DMS 273 treated with DMSO at 0.1 percent for 48 hours (cell line): ENCODE data around the gene HYCC1.
"Not testable (repeated sequence)": the region's sequence is repeated elsewhere in the genome, so short reads cannot be mapped to it uniquely, and the experiment has no call there.

Experiments
- DNase-seq: peaks from one replicate; lab custom pipeline; 2025; lab: John Stamatoyannopoulos, UW

Gene HYCC1

DNA sequence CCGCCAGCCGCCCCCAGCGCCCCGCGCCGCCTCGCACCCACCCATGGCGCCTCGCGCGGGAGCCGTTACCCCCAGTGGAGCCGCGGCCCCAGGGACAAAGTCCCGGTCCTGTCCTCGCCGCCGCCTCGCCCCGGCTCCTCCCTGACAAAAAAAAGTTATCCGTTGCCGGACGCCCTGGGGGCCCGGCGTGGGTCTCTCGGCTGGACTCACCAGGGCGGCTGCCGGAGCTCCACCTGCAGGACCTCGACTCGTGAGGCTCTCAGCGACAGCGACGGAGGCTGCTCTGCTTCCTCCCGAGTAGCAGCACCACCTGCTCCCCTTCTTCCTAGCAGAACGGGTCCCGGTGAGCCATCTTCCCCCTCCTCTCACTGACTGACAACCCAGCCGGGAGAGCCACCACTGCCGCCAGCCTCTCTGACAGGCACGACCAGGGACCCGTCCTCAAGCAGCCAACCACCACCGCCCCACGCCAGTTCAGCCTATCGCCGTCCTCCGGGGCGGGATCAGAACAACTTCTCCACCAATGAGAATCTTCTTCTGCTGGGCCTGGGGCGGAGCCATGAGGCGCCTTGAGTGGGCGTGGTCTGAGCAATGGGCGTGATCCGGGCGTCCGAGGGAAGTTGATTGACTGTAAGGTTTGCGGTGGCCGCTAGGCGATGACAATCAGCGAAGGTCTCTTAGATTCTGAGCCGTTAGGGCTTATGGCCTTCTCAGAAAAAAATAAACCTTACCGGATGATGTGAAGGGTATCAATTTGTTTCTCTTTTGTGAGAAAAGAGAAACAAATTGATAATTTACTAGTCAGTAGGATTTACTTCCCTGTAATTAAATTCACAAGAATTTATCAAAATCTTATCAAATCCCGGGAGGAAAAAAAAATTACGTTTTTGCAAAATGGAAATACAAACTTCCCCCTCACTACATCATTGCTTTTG lies at the start of gene HYCC1:
TSS of gene HYCC1 (minus strand) at position 416 of the 935 bp plus-strand sequence. CDS start 23,019 bp downstream, outside the sequence.
- peak; percentile 99 for DNase-seq

DNA sequence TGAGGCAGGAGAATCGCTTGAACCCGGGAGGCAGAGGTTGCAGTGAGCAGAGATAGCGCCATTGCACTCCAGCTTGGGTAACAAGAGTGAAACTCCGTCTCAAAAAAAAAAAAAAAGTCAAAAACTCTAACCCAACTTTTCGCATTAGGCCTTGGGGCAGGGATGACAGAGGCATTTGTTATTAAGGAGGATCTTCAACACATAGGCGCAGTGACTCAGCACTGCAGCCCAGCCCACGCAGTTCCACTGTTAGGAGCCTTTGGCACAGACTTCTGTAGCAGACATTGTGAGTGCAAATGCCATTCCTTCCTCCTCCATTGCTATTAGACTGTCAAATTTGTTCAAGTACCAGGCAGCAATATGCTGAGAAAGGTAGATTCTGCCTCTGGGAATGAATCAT lies 48.5 kb upstream of the HYCC1 start:
- no peak for DNase-seq

DNA sequence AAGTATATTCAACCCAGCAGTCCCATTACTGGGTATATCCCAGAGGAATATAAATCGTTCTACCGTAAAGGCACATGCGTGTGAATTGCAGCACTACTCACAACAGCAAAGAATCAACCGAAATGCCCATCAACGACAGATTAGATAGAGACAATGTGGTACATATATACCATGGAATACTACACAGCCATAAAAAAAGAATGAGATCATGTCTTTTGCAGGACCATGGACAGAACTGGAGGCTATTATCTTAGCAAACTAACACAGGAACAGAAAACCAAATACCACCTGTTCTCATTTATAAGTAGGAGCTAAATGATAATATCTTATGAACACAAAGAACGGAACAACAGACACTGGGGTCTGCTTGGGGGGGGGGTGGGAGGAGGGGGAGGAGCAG lies 47.4 kb upstream of the HYCC1 start:
- DNase-seq: no peak

DNA sequence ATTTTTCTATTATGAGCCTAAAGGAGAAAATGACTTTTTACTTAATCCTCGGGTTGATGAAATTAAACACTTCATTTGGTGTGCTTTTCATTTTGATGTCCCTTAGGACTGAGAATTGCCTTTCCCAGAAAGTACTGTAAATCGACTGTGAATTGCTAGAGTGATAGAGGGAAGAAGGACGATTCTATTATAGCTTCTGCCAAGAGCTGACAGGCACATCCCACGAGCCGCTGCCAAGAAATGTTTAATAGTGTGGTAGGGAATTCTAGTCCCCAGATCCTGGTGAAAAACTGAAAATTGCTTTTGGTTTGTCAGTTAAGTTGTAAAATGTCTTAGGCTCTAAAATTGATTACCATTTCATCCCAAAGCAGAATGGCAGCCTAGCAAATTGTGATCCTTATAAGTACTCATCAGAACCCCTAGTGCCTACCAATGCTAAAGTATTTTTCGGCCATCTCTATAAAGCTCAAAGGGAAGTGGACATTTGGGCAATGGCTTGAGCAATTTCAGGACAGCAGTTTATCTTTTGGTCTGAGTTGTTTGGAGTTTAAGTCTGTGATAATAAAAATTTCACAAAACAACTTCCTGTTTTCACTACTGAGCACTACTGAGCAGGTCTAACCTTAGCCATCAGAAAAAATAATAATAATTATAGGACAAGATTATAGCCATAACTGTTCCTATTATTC lies 44.6 kb upstream of the HYCC1 start:
- no peak for DNase-seq

DNA sequence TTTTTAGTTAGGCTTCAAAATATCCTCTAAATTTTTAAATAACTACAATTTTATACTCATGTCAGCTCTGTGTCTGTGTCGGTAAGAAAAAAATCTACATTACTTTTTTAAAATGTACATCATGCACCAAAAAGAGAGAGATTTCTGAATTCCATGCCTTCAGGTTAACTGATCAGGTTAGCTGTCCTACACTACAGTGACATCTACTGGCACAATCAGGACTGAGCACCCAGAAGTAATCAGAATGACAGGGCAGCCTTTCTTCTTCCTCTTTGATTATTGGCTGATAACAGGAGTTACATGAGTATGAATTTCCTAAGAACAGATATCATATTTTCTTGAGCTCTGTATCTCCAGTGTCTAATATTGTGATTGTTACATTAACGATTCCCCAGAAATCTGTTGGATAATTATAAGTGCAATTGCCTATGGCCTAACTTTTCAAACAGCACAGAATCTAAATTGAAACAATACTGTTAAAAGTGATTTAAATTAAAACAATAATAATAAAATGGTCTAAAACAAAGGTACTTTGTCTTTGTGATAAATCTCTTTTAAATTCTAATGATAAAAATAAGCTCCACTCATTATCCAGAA lies 41.8 kb upstream of the HYCC1 start:
- DNase-seq: no peak

DNA sequence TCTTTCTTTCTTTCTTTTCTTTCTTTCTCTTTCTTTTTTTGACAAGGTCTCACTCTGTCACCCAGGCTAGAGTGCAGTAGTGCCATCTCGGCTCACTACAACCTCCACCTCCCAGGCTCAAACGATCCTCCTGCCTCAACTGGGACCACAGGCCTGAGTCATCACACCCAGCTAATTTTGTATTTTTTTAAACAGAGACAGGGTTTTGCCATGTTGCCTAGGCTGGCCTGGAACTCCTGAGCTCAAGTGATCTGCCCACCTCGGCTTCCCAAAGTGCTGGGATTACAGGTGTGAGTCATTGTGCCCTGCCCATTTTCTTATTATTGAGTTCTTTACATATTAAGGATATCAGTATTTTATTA lies 37.2 kb upstream of the HYCC1 start:
- DNase-seq: not testable (repeated sequence)

DNA sequence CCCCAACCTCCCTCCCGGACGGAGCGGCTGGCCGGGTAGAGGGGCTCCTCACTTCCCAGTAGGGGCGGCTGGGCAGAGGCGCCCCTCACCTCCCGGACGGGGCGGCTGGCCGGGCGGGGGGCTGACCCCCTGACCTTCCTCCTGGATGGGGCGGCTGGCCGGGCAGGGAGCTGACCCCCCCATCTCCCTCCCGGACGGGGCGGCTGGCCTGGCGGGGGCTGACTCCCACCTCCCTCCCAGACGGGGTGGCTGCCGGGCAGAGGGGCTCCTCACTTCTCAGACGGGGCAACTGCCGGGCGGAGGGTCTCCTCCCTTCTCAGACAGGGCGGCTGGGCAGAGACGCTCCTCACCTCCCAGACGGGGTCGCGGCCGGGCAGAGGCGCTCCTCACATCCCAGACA lies 32.4 kb upstream of the HYCC1 start:
- DNase-seq: not testable (repeated sequence)

DNA sequence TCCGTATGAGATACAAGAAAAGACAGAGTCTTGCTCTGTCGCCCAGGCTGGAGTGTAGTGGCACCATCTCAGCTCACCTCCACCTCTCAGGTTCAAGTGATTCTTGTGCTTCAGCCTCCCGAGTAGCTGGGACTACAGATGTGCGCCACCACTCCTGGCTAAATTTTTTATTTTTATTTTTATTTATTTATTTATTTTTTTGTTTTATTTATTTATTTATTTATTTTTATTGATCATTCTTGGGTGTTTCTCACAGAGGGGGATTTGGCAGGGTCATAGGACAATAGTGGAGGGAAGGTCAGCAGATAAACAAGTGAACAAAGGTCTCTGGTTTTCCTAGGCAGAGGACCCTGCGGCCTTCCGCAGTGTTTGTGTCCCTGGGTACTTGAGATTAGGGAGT lies 31.2 kb upstream of the HYCC1 start:
- not testable (repeated sequence) for DNase-seq

DNA sequence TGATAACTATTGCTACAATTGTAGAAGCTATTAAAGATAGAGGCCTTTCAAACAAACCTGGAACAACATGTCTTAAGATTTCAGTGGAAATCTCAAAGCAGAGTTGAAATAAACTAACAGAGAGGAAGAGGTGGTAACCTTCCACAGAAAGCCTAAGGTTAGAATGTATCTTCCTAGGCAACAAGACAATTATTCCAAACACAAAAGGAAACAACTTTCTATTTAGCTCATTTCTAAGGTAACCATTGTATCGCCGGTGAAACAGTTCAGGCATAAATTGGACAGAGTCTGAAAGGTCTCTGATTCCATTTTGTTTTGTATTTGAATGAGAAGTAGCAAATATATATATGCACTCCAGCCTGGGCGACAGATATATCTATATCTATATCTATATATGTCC lies 30.7 kb upstream of the HYCC1 start:
- DNase-seq: no peak

DNA sequence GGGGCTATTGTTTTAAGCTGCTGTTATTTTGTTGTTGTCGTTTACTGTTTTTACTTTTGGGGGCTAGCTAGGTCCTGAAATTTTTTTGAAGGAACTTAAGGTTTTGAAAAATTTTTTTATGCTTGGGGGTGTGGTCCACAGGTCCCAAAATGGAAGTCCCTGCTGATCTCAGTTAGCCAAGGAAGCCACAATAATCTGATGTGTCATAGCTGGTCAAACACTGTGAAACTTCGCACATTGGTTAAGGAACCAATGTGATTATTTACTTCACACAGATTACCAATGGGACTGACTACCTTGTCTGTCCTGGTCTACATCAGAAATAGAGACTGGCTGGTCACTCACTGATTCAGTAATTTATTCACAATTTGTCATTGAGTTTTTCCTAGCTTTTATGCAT lies 29.5 kb upstream of the HYCC1 start:
- DNase-seq: no peak

DNA sequence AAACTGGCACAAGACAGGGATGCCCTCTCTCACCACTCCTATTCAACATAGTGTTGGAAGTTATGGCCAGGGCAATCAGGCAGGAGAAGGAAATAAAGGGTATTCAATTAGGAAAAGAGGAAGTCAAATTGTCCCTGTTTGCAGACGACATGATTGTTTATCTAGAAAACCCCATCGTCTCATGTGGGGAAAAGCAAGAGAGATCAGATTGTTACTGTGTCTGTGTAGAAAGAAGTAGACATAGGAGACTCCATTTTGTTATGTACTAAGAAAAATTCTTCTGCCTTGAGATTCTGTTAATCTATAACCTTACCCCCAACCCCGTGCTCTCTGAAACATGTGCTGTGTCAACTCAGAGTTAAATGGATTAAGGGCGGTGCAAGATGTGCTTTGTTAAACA lies 25.7 kb upstream of the HYCC1 start:
- DNase-seq: not testable (repeated sequence)

DNA sequence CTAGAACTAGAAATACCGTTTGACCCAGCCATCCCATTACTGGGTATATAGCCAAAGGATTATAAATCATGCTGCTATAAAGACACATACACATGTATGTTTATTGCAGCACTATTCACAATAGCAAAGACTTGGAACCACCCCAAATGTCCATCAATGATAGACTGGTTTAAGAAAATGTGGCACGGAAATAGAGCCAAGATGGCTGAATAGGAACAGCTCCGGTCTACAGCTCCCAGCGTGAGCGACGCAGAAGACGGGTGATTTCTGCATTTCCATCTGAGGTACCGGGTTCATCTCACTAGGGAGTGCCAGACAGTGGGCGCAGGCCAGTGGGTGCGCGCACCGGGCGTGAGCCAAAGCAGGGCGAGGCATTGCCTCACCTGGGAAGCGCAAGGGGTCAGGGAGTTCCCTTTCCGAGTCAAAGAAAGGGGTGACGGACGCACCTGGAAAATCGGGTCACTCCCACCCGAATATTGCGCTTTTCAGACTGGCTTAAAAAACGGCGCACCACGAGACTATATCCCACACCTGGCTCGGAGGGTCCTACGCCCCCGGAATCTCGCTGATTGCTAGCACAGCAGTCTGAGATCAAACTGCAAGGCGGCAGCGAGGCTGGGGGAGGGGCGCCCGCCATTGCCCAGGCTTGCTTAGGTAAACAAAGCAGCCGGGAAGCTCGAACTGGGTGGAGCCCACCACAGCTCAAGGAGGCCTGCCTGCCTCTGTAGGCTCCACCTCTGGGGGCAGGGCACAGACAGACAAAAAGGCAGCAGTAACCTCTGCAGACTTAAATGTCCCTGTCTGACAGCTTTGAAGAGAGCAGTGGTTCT lies 21.8 kb upstream of the HYCC1 start:
- DNase-seq: not testable (repeated sequence)

DNA sequence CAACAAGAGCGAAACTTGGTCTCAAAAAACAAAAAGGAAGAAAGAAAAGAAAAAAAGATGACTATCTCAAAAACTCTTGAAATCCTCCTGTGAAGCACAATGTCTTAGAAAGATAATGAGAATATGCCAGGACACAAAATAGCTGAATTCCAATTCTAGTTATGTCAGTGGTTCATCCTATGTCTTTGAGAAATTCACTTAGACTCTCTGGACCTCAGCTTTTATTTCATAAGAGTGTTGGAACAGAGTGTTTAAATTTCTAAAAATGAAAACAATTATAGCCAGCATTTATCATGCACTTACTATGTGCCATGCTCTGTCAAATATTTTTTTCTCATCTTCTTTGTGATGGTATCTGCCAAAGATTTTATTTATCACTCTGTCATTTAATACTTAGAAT lies 13.3 kb upstream of the HYCC1 start:
- DNase-seq: no peak

DNA sequence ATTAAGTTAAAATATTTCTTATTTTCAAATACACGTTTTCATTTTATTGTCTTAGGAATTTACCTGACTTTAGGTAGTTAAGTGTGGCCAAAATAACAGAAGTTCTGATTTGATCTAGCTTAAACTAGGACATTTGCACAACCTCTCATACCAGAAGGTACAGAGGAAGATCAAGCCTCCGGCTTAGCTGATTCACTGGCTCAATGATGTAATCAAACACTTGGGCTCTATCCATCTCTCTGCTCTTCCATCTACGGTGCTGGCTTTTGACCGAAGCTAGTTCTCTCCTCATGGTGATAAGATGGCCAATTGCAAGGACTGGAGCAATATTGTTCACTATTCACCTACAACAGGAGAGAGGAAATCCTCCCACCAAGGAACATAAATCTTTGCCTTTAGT lies 12.2 kb upstream of the HYCC1 start:
- no peak for DNase-seq

DNA sequence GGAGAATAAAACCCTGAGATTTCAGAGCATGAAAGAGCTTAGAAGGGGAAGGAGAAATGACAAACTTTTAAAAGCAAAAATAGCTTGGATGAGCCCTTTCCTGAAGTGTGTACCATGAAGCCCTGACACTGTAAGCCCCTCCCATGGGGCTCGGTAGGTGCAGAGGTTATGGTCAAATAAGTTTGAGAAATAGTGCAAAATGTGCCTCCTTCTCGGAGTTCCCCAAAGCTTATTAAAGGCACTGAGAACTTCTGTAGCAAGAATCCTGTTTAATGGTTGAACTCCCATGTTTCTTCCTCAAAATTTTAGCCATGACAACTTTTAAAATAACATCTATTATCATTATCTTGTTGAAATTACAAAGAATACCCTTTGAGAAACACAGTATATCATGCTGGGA lies 10.5 kb upstream of the HYCC1 start:
- DNase-seq: no peak

DNA sequence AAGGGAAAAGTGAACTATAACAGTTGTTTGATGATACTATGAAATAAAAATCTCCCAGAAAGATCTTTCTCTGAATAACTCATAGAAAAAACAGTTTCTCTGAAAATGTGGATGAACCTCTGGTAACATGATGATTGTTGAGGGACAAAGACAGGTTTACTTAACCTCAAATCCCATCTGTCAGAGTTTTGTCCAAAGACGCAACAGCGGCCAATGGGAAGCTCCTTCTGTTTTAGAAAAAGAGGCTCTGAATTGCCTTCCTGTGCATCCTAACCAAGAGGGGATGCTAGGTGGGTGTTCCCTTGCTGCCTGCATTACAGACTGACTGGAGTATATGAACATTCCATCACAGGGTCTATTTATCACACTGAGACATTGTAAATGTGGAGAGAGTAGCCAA lies 8.9 kb upstream of the HYCC1 start:
- no peak for DNase-seq

DNA sequence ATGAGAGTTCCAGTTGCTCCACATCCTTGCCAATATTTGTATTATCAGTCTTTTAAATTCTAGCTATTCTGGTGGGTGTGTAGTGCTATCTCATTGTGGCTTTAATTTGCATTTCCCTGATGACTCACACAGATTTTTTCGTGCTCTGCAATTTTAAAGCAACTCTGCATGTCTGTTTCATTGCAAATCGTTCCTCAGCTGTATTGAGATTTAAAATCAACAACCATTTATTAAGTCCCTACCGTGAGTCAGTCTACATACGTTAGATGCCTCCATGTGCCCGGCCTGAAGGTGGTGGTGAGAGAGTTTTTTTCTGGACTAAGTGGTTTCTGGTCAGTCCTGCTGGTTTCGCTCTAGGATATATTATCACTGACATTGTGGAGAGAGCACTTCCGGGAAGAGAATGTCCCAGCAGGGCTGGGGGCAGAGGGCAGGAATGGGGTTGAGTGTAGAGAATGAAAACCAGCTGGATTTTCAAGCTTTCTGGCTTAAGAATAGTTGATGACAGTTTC lies 8.4 kb upstream of the HYCC1 start:
- no peak for DNase-seq

DNA sequence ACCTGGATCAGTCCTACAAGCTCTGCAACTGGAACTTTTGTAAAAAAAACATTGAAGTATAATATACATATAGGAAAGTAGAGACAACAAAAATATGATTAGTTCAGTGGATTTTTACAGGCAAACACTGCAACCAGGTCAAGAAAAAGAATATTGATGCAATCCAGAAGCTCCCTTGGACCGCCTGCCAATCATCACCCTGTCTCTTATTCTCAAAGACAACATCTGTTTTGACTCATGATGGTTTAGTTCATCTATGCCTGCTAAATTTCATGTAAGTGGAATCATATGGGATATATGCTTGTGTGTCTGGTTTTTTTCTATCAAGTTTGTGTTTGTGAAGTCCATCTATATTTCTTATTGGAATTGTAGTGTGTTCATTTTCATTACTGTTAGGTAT lies 7.7 kb upstream of the HYCC1 start:
- no peak for DNase-seq

DNA sequence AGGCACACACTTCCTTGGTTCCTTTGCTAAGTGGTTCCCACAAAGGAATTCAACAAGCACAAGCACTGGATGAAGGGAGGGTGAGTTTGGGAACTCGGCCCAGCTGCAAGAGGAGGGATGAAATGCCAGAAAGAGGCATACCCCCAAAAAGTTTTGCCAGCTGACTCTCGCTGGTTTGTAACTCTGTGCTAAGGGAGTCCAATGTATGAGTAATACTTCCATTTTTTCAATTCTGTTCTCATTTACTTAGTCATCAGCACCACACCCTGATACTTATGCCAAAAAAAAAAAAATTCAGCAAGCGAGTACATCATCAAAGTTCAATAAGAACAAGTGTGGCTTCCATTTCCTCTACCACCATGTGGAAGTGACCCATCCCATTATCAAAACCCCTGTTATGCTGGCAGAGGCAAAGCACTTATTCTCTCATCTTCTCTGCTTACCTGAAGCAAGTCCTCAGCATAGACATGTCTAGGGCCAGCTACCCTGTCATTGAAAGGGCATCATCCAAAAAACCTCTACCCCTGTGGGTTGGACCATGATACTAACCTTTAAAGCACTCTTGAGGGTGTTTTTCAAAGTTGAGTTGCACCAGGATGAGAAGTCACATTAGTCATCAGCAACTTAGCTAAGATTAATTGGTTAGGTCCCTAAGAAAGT lies 6.9 kb upstream of the HYCC1 start:
- no peak for DNase-seq

DNA sequence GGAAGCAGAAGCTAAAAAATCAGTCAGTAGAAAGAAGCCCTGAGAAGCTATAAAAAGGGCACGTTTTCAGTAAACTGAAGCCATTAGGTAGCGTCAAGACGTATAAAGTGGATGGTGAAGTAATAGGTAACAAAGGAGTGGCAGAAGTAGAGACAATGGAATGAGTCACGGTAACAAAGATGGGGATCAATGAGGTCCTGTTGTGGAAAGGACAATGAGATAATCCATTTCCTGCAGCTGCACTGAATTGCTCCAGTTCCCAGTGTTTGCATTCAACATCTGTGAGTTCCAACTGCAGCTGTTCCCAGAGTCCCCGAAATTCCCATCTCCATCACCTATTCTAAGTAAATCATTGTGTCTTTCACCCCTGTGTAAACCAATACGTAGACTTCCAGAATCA lies 4.8 kb upstream of the HYCC1 start:
- DNase-seq: no peak

DNA sequence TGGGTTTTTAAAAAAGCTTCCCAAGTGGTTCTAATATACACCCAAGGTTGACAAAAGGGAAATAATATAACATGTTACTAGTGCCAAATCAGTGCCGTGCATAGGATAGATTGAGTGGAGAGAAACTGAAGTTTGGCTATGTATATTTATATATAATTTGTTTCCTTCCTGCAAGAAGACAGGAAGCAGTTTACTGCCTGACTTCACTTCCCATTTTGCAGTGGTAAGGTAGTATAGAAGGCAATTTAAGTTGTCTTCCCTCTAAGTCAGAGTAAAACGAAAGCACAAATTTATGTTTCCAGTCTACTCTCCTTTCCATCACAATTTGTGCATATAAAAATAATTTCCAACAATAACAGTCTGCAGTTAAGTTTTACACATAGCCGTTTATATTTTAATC lies 3.4 kb upstream of the HYCC1 start:
- no peak for DNase-seq
